GM13976 (cell line): ENCODE data around the gene ALKBH6.

ENCODE experiments used
- DNase-seq: peaks from one replicate; pipeline ENCODE4 v3.0.0; 2012; ENCODE audit warnings: low spot score
- CTCF ChIP-seq: IDR thresholded peaks from 2 replicates; pipeline ENCODE4 v1.5.1; 2012; ENCODE audit warnings: borderline replicate concordance, mild to moderate bottlenecking; ENCODE audit not compliant: insufficient read depth; ENCODE audit errors: extremely low read depth, missing control alignments, control extremely low read depth
- in situ Hi-C: fragments of 300-500 bp; cut with MboI; formaldehyde crosslinking; loops from one replicate; pipeline ENCODE4 v1.12.0; 2022; ENCODE audit warnings: low sequenced_read_pairs, mixed read lengths, inconsistent platforms; ENCODE audit not compliant: unreplicated experiment

ALKBH6 gene

GRCh38 chr19:35977446-35978222 lies 36.4 kb downstream of the ALKBH6 start:
- DNase-seq: no peak
- peak; percentile 22 for TF ChIP-seq CTCF
- in situ Hi-C loops: no loop called here

DNA sequence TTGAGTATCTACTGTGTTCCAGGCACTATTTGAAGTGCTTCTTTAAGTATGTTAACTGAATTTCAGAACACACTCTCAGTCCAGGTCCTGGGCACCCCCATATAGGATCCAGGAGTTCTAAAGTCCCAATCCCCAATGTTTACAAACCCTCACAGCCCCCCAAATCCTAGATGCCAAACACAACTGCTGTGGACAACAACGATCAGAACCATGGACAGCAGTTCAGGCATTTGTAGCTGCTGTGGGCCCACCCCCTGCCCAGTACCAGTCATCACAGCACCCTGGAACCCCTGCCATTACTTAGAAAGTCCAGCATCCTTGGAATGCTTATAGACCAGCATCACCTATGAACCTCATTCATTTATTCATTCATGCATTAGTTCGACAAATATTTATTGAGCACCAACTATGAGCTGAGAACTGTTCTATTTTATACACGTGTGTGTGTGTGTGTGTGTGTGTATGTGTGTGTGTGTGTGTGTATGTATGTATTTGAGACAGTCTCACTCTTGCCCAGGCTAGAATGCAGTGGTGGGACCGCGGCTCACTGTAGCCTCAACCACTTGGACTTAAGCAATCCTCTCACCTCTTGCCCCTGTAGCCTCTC lies 38.3 kb downstream of the ALKBH6 start:
- DNase-seq: peak; percentile 64
- in situ Hi-C loops: no loop called here

GRCh38 chr19:35973487-35973886 lies 40.5 kb downstream of the ALKBH6 start:
- in situ Hi-C loops: no loop called here
- no peak for DNase-seq

More for the DNA sequence above, 38.3 kb downstream of the ALKBH6 start:
- no peak for TF ChIP-seq CTCF

DNA sequence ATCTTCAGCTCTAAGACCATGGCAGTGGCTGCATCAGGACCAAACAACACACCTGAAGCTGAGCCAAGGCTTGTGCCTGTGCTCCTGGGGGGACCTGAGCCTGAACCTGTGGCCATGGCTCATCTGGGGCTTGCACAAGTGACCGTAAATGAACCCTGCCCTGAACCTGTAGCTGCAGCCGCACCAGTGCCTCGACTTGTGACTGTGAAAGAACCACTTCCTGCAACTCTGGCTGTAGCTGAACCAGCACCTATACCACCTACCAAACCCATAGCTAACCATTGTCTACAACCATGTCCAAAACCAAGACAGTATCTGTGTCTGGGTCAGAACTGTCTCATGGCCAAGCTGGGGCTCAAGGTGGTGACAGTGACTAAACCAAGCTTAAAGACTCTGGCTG lies 47.2 kb downstream of the ALKBH6 start:
- no peak for TF ChIP-seq CTCF
- no peak for DNase-seq
- in situ Hi-C loops: no loop called here

More at GRCh38 chr19:35973487-35973886, 40.5 kb downstream of the ALKBH6 start:
- TF ChIP-seq CTCF: no peak

DNA sequence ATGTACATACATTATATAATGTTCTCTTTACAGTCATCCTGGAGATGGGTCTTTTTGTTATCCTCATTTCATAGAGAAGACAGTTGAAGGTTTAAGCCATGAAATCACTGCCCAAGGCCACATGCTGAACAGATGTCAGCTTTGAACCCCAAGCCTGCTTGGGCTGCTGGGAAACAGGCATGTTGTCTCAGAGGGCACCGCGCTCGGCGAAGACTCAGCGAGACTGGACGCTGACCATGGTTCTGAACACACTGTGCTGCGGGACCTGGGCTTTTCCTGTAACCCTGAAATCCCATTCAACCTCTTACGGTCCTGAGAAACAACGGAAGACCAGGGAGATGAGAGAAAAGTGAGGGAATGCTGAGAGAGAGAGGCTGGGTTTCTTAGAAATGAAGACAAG lies 50.5 kb downstream of the ALKBH6 start:
- in situ Hi-C loops: no loop called here
- no peak for TF ChIP-seq CTCF
- no peak for DNase-seq

- in situ Hi-C loops: no loop called here
- no peak for DNase-seq
Observed at GRCh38 chr19:35960432-35960972, 53.5 kb downstream of the ALKBH6 start.

More at GRCh38 chr19:35960432-35960972, 53.5 kb downstream of the ALKBH6 start:
- no peak for TF ChIP-seq CTCF
